Measurements from ENCODE around the gene PPP1R3A.
"Not testable (repeated sequence)": the region's sequence is repeated elsewhere in the genome, so short reads cannot be mapped to it uniquely, and the experiment has no call there.

Gene PPP1R3A, protein sequence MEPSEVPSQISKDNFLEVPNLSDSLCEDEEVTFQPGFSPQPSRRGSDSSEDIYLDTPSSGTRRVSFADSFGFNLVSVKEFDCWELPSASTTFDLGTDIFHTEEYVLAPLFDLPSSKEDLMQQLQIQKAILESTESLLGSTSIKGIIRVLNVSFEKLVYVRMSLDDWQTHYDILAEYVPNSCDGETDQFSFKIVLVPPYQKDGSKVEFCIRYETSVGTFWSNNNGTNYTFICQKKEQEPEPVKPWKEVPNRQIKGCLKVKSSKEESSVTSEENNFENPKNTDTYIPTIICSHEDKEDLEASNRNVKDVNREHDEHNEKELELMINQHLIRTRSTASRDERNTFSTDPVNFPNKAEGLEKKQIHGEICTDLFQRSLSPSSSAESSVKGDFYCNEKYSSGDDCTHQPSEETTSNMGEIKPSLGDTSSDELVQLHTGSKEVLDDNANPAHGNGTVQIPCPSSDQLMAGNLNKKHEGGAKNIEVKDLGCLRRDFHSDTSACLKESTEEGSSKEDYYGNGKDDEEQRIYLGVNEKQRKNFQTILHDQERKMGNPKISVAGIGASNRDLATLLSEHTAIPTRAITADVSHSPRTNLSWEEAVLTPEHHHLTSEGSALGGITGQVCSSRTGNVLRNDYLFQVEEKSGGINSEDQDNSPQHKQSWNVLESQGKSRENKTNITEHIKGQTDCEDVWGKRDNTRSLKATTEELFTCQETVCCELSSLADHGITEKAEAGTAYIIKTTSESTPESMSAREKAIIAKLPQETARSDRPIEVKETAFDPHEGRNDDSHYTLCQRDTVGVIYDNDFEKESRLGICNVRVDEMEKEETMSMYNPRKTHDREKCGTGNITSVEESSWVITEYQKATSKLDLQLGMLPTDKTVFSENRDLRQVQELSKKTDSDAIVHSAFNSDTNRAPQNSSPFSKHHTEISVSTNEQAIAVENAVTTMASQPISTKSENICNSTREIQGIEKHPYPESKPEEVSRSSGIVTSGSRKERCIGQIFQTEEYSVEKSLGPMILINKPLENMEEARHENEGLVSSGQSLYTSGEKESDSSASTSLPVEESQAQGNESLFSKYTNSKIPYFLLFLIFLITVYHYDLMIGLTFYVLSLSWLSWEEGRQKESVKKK

DNA sequence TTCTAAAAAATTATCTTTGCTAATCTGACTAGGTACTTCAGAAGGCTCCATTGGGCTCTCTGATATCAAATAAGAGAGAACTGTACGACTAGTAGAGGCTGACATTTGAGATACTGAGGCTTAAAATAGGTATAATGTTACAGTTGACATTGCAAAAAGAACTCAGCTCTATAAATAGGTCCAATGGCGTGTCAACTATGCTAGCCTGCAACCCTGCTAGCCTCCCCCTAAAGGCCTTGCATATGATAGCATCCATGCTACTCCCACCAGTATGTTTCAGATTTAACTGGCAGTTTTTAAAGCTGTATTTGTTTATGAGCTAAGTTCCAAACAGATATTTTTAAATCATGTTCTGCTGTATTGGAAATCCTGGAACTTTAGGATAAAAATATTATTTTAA lies at the start of gene PPP1R3A:
Gene PPP1R3A, minus strand, starts transcription at position 64 of the 400 bp plus-strand sequence. Its CDS starts 13 bp downstream, at position 51.
- no peak for DNase-seq (ENCODE audit: extremely low spot score, insufficient read length, low read depth)
- FAIRE-seq, result no peak

DNA sequence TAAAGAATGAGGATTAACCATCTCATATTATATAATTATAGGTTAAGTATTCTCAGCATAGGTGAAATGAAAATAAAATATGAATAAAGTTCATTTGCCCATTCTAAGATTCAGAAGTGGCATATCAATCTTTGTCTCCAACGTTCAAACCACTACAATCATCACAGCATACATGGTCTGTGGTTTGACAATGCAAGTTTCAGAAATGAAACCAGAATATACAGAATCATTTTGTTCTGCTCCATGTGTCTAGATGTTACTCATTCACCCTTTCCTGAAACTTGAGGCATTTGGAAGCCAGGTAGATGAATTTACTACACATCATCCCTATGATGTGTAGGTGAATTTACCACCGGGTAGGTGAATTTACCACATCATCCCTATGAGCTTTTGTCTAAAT lies 44.5 kb upstream of the PPP1R3A start:
- DNase-seq (ENCODE audit: extremely low spot score, insufficient read length, low read depth), result no peak
- FAIRE-seq, result no peak

DNA sequence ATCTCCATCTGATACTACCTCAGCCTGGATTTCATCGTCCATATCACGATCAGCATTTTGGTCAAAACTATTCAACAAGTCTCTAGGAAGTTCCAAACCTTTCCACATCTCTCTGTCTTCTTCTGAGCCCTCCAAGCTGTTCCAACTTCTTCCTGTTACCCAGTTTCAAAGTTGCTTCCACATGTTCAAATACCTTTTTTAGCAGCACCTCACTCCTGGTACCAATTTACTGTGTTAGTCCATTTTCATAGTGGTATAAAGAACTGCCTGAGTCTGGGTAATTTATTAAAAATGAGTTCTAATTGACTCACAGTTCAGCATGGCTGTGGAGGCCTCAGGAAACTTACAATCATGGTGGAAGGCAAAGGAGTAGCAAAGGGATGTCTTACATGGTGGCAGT lies 41.1 kb upstream of the PPP1R3A start:
- FAIRE-seq (no peak), DNase-seq (ENCODE audit: extremely low spot score, insufficient read length, low read depth) (no peak)

DNA sequence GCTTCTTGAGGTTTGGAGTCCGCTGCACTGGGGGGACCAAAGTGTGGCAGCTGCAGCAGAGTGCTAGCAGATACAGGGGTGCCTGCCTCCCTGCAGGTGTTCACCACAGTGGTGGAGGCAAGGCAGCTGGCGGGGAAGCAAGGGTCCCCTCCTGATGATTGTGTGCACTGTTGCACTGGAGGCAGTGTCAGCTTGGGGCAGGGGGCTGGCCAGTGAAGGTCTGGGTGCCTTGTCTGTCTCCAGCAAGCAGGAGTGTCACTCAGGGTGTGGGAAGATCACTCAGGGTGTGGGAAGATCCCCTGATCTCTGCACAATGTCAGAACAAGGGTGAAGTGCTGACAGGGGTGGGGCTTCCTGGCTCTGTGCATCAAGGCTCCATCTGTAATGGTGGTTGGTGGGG lies 36.3 kb upstream of the PPP1R3A start:
- FAIRE-seq (no peak), DNase-seq (ENCODE audit: extremely low spot score, insufficient read length, low read depth) (no peak)

DNA sequence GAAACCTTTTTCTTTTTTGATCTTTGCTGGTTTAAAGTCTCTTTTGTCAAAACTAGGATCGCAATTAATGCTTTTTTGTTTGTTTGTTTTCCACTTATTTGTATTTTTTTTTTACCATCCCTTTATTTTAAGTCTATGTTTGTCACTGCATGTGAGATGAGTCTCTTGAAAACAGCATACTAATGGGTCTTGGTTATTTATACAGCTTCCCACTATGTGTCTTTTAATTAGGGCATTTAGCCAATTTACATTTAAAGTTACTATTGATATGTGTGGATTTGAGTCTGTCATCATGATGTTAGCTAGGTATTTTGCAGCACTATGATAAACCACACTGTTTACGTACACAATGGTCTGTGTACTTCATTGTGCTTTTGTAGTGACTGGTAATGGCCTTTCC lies 34.7 kb upstream of the PPP1R3A start:
- FAIRE-seq (no peak), DNase-seq (ENCODE audit: extremely low spot score, insufficient read length, low read depth) (no peak)

DNA sequence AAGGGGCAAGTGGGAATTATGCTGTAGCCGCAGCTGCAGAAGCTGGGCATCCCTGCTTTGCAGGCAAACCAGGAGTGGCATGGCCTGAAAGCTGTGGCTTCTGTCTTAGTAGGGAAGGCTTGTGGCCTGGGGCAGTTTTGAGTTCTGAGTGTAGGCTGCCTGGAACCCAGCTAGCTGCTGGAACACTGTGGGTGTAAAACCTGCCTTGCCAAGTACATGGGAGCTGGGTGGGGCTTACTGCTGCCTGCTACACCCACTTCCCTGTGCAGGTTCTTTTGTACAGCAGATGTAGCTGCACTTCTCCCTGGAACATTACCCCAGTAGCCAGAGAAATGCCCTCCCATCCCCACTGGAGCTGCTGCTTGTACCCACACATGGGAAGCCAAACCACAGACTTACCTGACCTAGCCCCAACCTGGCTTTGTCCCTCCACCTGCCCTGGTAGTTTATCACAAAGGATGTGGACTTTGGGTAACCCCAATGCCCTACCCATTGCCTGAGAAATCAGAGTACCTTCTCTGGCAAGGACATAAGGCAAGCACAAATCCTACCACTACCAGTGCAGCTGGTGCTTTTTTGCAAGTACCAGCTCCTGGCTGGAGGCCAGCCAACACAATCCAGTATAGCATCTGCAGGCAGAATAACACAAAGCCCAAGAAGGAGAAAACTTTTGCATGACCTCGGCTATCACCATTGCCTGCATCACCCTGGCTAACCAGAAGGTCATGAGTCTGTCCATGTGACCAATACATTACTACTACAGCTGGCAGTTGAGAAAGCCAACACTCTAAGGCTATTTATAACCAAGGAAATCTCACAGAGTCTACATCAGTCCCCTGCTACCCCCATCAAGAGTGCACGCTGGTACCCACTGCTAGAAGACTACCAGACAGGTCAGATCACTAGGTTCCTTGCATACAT lies 26.5 kb upstream of the PPP1R3A start:
- no peak for DNase-seq (ENCODE audit: extremely low spot score, insufficient read length, low read depth)
- FAIRE-seq, result no peak

DNA sequence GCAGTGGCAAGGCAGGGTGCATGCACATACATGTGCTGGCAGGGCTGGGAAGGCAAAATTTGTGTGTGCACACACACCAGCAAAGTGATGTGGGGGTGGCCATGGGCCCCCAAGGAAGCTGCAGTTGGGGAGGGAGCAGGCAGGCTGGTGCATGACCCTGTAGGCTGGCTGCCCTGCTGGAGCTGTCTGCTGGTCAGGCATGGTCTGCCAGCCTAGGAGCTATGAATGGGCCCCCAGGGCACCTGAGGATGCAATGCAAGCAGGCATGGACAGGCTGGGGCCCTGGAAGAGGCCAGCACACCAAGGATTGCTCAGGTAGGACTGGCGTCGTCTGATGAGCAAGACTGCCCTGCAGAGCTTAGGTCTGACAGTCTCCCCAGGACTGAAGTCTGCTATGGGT lies 18.2 kb upstream of the PPP1R3A start:
- DNase-seq (ENCODE audit: extremely low spot score, insufficient read length, low read depth) (no peak), FAIRE-seq (no peak)

DNA sequence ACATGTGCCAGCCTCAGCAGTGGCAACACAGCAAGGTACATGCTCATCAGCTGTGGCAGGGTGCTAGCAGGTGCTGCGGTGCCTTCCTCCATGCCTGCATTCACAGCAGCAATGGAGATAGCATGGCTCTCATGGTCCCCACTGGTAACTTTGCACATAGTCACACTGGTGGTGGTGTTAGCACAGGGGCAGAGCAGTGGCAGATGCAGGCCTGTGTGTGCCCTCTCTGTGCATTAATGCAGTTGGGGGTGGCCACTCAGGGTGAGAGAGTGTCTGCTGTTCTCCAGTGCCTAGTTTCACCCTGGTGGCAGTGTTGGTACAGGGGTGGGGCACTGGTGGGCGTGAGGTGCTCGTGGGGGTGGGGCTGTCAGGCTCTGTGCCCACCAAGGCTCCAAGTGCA lies 17.7 kb upstream of the PPP1R3A start:
- DNase-seq (ENCODE audit: extremely low spot score, insufficient read length, low read depth), result no peak
- FAIRE-seq, result no peak

DNA sequence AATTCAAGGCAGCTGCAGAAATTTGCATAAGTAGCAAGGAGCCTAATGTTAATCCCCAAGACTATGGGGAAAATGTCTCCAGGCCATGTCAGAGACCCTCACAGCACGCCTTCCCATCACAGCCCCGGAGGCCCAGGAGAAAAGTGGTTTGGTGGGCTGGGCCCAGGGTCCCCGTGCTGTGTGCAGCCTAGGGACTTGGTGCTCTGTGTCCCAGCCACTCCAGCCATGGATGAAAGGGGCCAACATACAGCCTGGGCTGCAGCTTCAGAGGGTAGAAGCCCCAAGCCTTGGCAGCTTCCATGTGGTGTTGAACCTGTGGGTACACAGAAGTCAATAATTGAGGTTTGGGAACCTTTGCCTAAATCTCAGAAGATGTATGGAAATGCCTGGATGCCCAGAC lies 10.6 kb upstream of the PPP1R3A start:
- DNase-seq (ENCODE audit: extremely low spot score, insufficient read length, low read depth); FAIRE-seq: not testable (repeated sequence)

DNA sequence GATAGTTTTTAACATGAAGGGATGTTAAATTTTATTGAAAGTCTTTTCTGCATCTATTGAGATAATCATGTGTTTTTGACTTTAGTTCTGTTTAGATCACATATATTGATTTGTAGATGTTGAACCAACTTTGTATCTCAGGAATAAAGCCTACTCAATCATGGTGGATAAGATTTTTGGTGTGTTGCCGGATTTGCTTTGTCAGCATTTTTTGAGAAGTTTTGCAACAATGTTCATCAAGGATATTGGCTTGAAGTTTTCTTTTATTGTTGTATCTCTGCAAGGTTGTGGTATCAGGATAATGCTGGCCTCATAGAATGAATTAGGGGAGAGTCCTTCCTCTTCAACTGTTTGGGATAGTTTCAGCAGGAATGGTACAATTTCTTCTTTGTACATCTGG lies 9.3 kb upstream of the PPP1R3A start:
- DNase-seq (ENCODE audit: extremely low spot score, insufficient read length, low read depth), result no peak

DNA sequence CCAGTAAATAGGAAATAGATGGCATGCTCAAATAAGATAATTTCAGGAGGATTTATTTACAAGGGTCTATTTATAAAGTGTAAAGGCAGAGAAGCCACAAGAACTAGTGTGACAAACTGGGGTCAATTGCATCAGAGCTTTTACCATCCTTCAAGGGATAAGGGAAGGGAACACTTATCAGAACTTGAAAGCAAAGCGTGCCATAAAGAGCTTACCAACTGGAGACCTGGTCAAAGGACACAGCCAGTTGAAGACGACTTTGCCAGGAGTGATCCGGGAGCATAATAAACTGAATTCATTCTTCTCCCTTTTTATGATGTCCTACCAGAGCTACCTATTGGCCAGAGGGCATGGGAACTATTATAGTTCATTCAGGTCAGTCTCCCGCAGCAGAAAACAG lies 3.2 kb upstream of the PPP1R3A start:
- no peak for FAIRE-seq
- no peak for DNase-seq (ENCODE audit: extremely low spot score, insufficient read length, low read depth)

More for the DNA sequence above, 9.3 kb upstream of the PPP1R3A start:
- FAIRE-seq, result no peak

DNA sequence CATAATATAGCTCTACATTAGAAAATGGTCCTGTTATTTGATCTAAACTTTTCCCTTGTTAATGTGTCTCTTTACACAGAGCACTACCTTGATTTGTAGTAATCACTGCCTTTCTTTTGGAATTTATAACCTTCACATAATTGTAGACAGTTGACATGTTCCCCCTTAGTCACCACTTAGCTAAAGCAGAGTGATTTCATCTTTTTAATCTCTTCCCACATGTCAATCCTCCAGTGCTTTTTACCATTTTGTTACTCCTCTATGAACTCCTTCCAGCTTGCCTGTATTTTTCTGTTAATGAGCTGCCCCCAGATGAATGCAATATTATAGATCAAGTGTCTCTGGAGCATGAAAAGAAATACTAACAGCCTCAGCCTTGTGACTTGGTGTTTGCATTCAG lies 2.6 kb upstream of the PPP1R3A start:
- DNase-seq (ENCODE audit: extremely low spot score, insufficient read length, low read depth), result no peak
- FAIRE-seq, result no peak

DNA sequence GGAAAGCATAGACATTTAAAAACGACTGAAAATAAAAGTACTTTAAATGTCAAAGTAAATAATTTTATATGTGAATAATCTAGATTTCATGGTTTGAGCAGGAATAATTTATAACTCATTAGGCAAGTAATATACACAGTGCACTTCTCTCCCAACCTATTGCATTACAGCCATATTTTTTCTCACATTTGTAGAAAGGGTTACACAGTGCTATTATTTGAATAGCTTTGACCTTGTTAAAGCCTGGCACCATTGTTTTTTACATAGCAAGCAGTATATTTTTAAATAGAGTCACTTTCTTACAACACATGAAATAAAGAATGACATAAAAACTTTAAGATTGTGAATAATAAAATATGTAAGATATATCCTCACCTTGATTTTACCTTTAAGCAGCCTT lies 969 bp downstream of the PPP1R3A start:
- no peak for FAIRE-seq
- DNase-seq (ENCODE audit: extremely low spot score, insufficient read length, low read depth), result no peak

DNA sequence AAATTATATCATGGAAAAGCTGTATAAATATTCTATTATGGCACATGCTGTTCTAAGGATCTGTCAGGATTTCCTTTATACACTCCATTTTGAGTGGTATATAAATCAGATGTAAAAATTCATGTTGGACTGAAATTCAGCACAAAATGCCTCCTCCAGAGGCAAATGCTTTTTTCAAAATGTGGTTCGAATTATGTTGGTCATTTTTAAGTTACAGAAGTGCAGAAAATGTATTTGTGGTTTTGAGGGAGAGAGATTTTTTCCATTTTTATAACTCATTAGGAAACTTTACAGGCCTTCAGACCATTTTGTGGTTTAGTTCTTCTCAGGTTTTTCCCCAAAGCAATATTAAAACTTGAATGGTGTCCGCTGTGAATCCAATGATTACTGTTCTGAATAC lies 2.9 kb downstream of the PPP1R3A start:
- no peak for FAIRE-seq

DNA sequence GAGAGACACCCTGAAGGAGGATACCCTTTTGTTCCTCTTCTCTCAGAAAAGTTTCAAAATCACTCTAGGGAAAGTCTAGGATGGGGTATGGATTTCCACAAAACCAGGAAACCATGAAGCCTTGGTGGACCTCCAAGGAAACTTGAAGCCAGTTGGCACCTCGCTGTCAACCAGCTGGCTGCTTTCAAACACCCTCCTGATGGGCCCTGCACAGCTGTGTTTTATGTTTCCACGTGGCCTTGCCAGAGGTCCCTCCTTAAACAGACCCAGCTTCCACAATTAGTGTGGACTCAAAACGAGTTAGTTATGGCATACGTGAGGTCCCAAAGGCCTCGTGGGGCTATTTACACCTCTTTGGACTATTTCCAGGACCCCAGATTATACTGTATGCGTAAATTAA lies 5.9 kb downstream of the PPP1R3A start:
- no peak for DNase-seq (ENCODE audit: extremely low spot score, insufficient read length, low read depth)
- no peak for FAIRE-seq

More for the DNA sequence above, 2.9 kb downstream of the PPP1R3A start:
- DNase-seq (ENCODE audit: extremely low spot score, insufficient read length, low read depth), result no peak

DNA sequence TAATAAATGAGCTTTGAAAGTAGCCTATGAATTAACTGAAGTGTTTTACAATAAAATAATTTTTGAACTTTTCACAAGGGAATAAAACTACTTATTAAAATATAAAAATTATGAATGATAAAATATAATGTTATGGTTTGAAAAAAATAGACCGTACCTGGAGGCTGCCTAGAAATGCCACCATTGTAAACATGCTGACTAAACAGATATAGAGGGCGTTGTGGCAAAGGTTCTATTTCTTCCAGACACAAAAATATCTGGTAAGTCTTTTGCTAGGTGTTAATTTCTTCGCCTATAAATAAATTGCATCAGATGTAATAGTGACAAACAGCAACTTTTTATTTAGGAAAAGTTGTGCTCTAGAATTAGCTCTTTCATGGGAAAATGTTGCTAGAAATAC lies 11.2 kb downstream of the PPP1R3A start:
- DNase-seq (ENCODE audit: extremely low spot score, insufficient read length, low read depth), result no peak
- FAIRE-seq, result no peak

DNA sequence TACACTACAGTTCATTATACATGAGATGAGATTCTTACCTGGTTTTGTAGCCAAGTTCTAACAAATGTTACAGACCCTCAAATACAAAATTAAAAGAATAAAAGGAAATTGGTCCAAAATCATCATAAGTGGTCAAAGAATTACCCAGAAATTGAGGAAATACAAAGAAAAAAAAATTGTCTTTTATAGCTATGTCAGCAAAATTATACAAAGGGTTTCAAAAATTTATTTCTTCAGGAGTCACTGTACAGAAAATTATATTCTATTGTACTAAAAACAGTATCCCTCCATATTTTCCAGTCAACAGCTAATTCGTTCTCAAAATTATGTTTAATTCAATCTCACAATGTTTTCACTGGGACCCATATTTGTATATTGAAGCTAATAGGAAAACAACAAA lies 14.3 kb downstream of the PPP1R3A start:
- DNase-seq (ENCODE audit: extremely low spot score, insufficient read length, low read depth), result no peak
- FAIRE-seq, result no peak

DNA sequence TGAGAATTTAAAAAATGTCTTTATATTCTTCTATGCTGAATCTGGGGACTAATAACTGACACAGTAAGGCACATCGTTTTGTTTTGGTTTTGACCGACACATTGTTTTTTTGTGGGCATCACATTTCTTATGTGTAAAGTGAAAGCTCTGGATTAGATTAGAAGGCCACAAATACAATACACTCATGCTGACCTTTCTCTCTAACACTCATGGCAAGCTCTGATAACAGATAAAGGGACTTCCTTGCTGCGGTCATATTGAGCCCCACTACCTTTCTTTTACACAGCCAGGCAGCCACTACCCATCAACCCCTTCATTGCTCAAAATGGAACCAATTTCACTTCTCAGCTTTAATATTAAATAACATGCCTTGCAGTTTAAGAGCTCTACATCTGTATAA lies 26.0 kb downstream of the PPP1R3A start:
- no peak for DNase-seq (ENCODE audit: extremely low spot score, insufficient read length, low read depth)

DNA sequence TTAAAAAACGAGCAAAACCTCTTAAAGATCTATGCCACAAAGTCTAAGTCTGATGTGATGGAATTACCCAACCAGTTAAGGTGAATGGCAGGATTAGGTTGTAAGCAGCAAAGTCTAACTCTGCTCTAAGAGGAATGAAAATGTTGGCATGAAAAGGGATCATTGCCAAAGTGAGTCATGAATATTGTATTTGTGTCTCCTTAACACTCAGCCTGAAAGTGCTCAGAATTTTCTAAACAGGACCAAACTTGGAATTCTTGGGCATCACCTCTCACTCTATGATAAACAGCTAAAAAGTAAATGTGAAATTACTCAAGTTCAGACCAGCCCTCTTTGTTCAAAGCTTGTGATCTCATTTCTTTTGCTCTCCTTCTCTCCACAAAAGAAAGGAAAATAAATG lies 27.0 kb downstream of the PPP1R3A start:
- DNase-seq (ENCODE audit: extremely low spot score, insufficient read length, low read depth), result no peak
- no peak for FAIRE-seq

More for the DNA sequence above, 26.0 kb downstream of the PPP1R3A start:
- no peak for FAIRE-seq

DNA sequence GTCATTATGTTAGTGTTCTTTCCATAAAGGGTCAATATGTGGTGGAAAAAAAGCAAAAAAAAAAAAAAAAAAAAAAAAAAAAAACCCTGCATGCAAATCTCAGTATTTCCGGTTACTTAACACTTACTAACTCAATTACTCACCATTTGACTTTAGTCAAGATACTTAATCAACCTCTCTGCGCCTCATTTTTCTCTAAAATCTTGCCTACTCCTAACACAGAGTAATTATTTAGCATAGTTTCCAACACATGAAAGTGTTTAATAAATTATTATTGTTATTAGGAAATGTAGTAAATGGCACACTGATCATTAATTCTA lies 27.8 kb downstream of the PPP1R3A start:
- FAIRE-seq, result no peak
- DNase-seq (ENCODE audit: extremely low spot score, insufficient read length, low read depth), result no peak

All from GM18507 (cell line).